ENCODE results near the gene ELMOD3. TPM values are rescaled to one million over a fixed set of nuclear protein-coding genes. Genes with fewer than 3 reads are reported as not detected.

The ELMOD3 gene
- total and polyA plus RNA-seq, 2 experiments from 2014 or later, result 20.9 to 23.5 TPM

DNA sequence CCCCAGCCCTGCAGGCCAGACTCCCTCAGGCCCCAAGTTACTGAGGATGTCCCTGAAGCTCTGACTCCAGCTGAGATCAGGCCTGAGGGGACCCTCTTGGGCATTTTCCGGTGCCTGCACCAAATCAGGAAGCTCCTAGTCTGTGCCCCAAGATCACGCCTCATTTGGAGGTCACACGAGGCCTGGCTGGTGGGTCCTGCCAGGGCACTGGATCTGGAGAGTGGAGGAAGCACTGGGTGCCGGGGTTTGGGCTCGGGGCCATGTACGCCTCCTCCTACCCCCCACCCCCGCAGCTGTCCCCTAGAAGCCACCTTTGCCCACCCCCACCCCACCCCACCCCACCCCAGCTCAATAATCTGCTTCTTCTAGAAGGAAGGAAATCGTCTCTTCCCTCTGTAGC is 80.1 kb downstream of the ELMOD3 start:
- no peaks in the 10 kb centered on the region for H3K27me3 ChIP-seq
- no peak overlapping the region for H3K27ac ChIP-seq
- DNase-seq (ENCODE audit: low read depth in 1 of 2, low spot score in 1 of 2), result no peak
- no peaks in the 10 kb centered on the region for H3K9me3 ChIP-seq (ENCODE audit: low read depth)
- H3K4me1 ChIP-seq (ENCODE audit: low read depth), result peaks cover 15% of the 10 kb centered on the region
- no peaks in the 10 kb centered on the region for H3K36me3 ChIP-seq
- TF ChIP-seq, protein P1, sequence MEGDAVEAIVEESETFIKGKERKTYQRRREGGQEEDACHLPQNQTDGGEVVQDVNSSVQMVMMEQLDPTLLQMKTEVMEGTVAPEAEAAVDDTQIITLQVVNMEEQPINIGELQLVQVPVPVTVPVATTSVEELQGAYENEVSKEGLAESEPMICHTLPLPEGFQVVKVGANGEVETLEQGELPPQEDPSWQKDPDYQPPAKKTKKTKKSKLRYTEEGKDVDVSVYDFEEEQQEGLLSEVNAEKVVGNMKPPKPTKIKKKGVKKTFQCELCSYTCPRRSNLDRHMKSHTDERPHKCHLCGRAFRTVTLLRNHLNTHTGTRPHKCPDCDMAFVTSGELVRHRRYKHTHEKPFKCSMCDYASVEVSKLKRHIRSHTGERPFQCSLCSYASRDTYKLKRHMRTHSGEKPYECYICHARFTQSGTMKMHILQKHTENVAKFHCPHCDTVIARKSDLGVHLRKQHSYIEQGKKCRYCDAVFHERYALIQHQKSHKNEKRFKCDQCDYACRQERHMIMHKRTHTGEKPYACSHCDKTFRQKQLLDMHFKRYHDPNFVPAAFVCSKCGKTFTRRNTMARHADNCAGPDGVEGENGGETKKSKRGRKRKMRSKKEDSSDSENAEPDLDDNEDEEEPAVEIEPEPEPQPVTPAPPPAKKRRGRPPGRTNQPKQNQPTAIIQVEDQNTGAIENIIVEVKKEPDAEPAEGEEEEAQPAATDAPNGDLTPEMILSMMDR (IDR thresholded peaks at IDR 0.05; ENCODE audit: low read depth, low read length), result no peak
- H3K4me3 ChIP-seq, result no peak overlapping the region

DNA sequence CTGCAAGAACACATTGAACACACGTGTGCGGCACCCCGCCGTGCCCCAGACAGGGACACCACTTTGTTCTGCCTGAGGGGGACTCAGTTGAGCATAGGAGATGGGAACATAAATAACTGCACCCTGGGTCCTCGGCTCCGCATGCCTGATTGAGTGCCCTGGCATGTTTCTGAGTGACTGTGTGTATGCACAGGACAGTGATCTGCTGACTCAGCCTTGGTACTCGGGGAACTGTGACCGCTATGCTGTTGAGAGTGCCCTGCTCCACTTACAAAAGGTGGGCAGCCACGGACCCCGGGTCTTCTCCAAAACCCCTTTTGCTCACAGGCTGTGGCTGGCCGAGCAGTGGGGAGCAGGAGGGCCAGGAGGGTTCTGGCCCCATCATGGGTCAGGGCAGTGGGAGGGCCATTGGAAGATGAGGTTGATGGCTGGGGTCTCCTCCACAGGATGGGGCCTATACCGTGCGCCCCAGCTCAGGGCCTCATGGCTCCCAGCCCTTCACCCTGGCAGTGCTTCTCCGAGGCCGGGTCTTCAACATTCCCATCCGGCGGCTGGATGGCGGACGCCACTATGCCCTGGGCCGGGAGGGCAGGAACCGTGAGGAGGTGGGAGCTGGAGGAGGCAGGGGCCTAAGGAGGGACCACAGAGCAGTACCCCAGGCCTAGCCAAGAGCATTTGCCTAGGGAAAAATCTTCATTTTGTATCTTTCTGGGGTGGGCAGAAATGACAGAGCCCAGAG is 80.8 kb downstream of the ELMOD3 start:
- Histone ChIP-seq H3K4me1 (ENCODE audit: low read depth) (peaks cover 15% of the 10 kb centered on the region), H3K4me3 (no peak overlapping the region), H3K9me3 (ENCODE audit: low read depth) (no peaks in the 10 kb centered on the region), H3K27me3 (no peaks in the 10 kb centered on the region), H3K27ac (no peak overlapping the region), H3K36me3 (no peaks in the 10 kb centered on the region)
- no peak for DNase-seq (ENCODE audit: low read depth in 1 of 2, low spot score in 1 of 2)
- TF ChIP-seq, protein P1 (IDR thresholded peaks at IDR 0.05; ENCODE audit: low read depth, low read length), result no peak

DNA sequence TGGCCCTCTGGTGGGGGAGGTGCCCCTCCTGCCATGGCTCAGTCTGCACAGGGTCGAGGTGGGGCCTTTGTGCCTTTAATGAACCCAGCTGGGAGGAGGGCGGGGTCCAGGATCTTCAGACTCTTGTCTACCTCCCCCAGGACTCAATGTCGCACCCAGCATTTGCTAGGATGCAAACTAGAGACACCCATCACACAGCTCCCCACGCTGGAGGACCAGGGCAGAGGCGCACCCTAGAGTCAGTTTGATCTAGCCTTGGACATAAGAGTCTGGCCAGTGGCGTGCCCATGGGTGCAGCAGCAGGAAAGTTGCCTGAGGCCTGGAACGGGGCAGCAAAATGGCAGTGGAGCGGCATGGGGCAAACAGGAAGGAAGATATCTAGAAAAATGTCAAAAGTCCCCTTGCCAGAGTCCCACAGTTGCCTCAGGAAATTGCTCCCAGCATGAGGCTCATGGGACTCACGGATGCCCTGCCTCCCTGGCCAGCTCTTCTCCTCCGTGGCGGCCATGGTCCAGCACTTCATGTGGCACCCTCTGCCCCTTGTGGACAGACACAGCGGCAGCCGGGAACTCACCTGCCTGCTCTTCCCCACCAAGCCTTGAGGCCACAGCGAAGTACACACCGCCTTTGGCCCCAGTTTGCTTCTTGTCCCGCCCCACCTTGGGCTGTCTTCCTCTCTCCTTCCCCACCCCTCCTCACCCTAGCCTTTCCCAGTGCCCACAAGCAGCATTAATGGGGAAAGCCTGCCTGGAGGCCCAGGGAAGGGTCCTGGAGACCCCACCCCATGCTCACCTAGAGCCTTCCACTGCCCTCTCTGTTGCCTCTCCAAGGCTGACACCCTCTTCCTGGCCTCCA is 81.6 kb downstream of the ELMOD3 start:
- H3K4me3 ChIP-seq, result no peak overlapping the region
- H3K4me1 ChIP-seq (ENCODE audit: low read depth), result peaks cover 15% of the 10 kb centered on the region
- no peak overlapping the region for H3K27ac ChIP-seq

DNA sequence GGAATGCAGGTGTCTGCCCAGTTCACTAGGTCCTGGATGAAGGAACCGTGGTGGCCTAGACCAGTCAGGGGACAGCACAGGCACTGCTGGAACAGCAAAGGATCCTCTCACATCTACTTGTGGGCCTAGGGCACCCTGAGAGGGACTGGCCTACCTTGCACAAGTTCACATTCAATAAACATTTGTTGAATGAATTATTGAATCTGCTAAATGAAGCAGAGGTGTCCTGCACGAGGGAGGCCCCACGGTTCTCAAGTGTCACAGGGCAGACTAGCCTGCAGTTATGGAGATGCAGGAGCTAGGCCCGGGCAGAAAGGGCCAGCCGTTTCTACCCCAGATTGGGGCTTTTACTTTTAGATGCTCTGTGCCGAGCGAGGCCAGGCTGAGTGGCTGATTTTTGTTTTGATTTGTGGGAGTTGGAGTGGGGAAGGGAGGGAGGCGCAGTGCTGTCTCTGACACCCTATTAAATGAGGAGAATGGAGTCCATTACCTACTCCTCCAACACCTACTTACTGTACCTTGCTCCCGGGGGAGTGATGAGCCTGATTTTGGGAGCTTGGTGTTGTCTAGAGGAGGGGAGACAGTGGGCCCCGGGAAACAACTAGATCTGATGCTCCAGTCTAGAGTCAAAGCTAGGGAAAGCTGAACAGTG is 82.4 kb downstream of the ELMOD3 start:
- H3K4me1 ChIP-seq (ENCODE audit: low read depth), result peaks cover 12% of the 10 kb centered on the region

More for the DNA sequence above, 81.6 kb downstream of the ELMOD3 start:
- Histone ChIP-seq H3K9me3 (ENCODE audit: low read depth) (no peaks in the 10 kb centered on the region), H3K36me3 (no peaks in the 10 kb centered on the region), H3K27me3 (no peaks in the 10 kb centered on the region)
- no peak for DNase-seq (ENCODE audit: low read depth in 1 of 2, low spot score in 1 of 2)
- TF ChIP-seq, protein P1 (IDR thresholded peaks at IDR 0.05; ENCODE audit: low read depth, low read length), result no peak

More for the DNA sequence above, 82.4 kb downstream of the ELMOD3 start:
- Histone ChIP-seq H3K9me3 (ENCODE audit: low read depth) (no peaks in the 10 kb centered on the region), H3K36me3 (no peaks in the 10 kb centered on the region), H3K27me3 (no peaks in the 10 kb centered on the region), H3K27ac (no peak overlapping the region), H3K4me3 (no peak overlapping the region)
- TF ChIP-seq, protein P1 (IDR thresholded peaks at IDR 0.05; ENCODE audit: low read depth, low read length), result no peak
- no peak for DNase-seq (ENCODE audit: low read depth in 1 of 2, low spot score in 1 of 2)

All from cardiac muscle cell (in vitro differentiated cells and primary cell).